OCI-LY7 (cell line): ENCODE results near the gene LIN9. TPM values are rescaled to one million over a fixed set of nuclear protein-coding genes. Genes with fewer than 3 reads are reported as not detected.

Experiments
- BruUV-seq: library from RNA; stranded (reverse); fragments of 400-500 nt; replicated peaks from 2 replicates; lab custom pipeline; 2021; lab: Mats Ljungman, UMichigan
- CTCF ChIA-PET: fragments of 300-600 bp; sonication (Branson Sonifier 250); formaldehyde crosslinking; loops from one replicate; lab custom pipeline; 2022; ENCODE audit warnings: antibody characterized with exemption; ENCODE audit not compliant: unreplicated experiment; lab: Charles Lee
- POLR2A ChIA-PET: fragments of 300-600 bp; sonication (Branson Sonifier 250); formaldehyde crosslinking; loops from one replicate; lab custom pipeline; 2022; ENCODE audit warnings: antibody characterized with exemption; lab: Charles Lee
- DNase-seq: peaks from one replicate; pipeline ENCODE4 v3.0.0-alpha.2; 2015; ENCODE audit warnings: low spot score
- H2AFZ ChIP-seq: fragments of 200-600 bp; sonication (generic), shearing (Covaris generic); 2 replicates; pipeline ENCODE4 v1.6.1; 2014; ENCODE audit warnings: mild to moderate bottlenecking, antibody characterized with exemption, low read length, moderate library complexity
- H3K27ac ChIP-seq: fragments of 200-600 bp; sonication (generic); 2 replicates; pipeline ENCODE4 v1.5.1; 2014; ENCODE audit warnings: mixed run types, low read depth, mild to moderate bottlenecking, moderate library complexity, low read length, inconsistent platforms; ENCODE audit not compliant: poor library complexity, severe bottlenecking
- H3K36me3 ChIP-seq: fragments of 200-600 bp; sonication (generic); 2 replicates; pipeline ENCODE4 v1.6.1; 2014; ENCODE audit warnings: mild to moderate bottlenecking, antibody characterized with exemption, low read length, moderate library complexity, mixed read lengths; ENCODE audit not compliant: insufficient read depth
- H3K4me1 ChIP-seq: fragments of 200-600 bp; sonication (generic); 2 replicates; pipeline ENCODE4 v1.5.1; 2014; ENCODE audit warnings: mild to moderate bottlenecking, low read length; ENCODE audit not compliant: insufficient read depth, poor library complexity, severe bottlenecking
- H3K4me2 ChIP-seq: fragments of 200-600 bp; sonication (generic); 2 replicates; pipeline ENCODE4 v1.6.1; 2014; ENCODE audit warnings: mild to moderate bottlenecking, low read length
- H3K4me3 ChIP-seq: fragments of 200-600 bp; sonication (generic); 2 replicates; pipeline ENCODE4 v1.5.1; 2014; ENCODE audit warnings: mild to moderate bottlenecking, low read depth, low read length; ENCODE audit not compliant: poor library complexity, severe bottlenecking
- H3K79me2 ChIP-seq: fragments of 200-600 bp; sonication (generic); 2 replicates; pipeline ENCODE4 v1.6.1; 2016; ENCODE audit warnings: low read depth, mild to moderate bottlenecking, low read length, moderate library complexity, mixed read lengths; ENCODE audit not compliant: insufficient read depth
- H3K9me2 ChIP-seq: fragments of 200-600 bp; sonication (generic); 2 replicates; pipeline ENCODE4 v1.6.1; 2016; ENCODE audit warnings: mild to moderate bottlenecking, low read length, mixed read lengths; ENCODE audit not compliant: insufficient read depth
- H3K9me3 ChIP-seq: fragments of 200-600 bp; sonication (generic); 2 replicates; pipeline ENCODE4 v1.6.1; 2014; ENCODE audit warnings: mild to moderate bottlenecking, mixed run types, low read length, mixed read lengths
- H4K20me1 ChIP-seq: fragments of 200-600 bp; sonication (generic); 2 replicates; pipeline ENCODE4 v1.6.1; 2014; ENCODE audit warnings: mild to moderate bottlenecking, antibody characterized with exemption, low read length, moderate library complexity, mixed read lengths; ENCODE audit not compliant: insufficient read depth
- EZH2phosphoT487 ChIP-seq: fragments of 200-600 bp; sonication (generic); IDR thresholded peaks from 2 replicates; pipeline ENCODE4 v1.6.1; 2018; ENCODE audit warnings: low read depth, borderline replicate concordance, mild to moderate bottlenecking, mixed run types, antibody characterized with exemption, low read length, moderate library complexity, mixed read lengths
- intact Hi-C: fragments of 100-400 bp; cut with micrococcal nuclease; formaldehyde crosslinking; loops from one replicate; pipeline ENCODE4 v1.10.0; 2022; ENCODE audit not compliant: unreplicated experiment
- total RNA-seq, 2 experiments: library from RNA; depleted of rRNA in 1 of 2; stranded (reverse); fragments of >200 nt in 1 of 2; shearing (Covaris generic) in 1 of 2; gene quantifications; 2 replicates each; pipeline ENCODE4 v1.2.3, GENCODE V29; 2014 to 2022
- TF ChIP-seq, protein P1 (sequence below): fragments of 200-600 bp; sonication (generic); conservative IDR thresholded peaks from 2 replicates; pipeline ENCODE4 v1.5.1; 2014; ENCODE audit warnings: mild to moderate bottlenecking, antibody characterized with exemption, low read length, moderate library complexity, mixed read lengths

LIN9 gene
- total RNA-seq, 2 experiments from 2014 or later: 19.7 to 20.1 TPM

- CTCF ChIA-PET: interaction anchor here (1.1 to 1.3 kb wide), 2 partner anchors 23 to 230 kb away, joined by 3 to 4 read pairs; no protein-coding TSS in a partner anchor
- H3K79me2 ChIP-seq: no peaks in the 10 kb centered on the region; the same call in 1 of the 2 replicates
- H3K4me1 ChIP-seq: peaks cover 76% of the 10 kb centered on the region
- no peaks in the 10 kb centered on the region for H4K20me1 ChIP-seq
- intact Hi-C loops: loop anchor here (1.0 kb wide), 3 partner anchors 13 to 231 kb away; partner anchors contain the start of gene LIN9
- peak overlapping the region; percentile 78 for H3K4me2 ChIP-seq
- POLR2A ChIA-PET: interaction anchor here (0.9 to 5.8 kb wide), 10 partner anchors 11 to 230 kb away, joined by 3 to 55 read pairs (median 4); partner anchors contain the start of genes LIN9 and PARP1
- BruUV-seq: TSS peak; percentile 64
- TF ChIP-seq EZH2phosphoT487: no peak
- TF ChIP-seq, protein P1, sequence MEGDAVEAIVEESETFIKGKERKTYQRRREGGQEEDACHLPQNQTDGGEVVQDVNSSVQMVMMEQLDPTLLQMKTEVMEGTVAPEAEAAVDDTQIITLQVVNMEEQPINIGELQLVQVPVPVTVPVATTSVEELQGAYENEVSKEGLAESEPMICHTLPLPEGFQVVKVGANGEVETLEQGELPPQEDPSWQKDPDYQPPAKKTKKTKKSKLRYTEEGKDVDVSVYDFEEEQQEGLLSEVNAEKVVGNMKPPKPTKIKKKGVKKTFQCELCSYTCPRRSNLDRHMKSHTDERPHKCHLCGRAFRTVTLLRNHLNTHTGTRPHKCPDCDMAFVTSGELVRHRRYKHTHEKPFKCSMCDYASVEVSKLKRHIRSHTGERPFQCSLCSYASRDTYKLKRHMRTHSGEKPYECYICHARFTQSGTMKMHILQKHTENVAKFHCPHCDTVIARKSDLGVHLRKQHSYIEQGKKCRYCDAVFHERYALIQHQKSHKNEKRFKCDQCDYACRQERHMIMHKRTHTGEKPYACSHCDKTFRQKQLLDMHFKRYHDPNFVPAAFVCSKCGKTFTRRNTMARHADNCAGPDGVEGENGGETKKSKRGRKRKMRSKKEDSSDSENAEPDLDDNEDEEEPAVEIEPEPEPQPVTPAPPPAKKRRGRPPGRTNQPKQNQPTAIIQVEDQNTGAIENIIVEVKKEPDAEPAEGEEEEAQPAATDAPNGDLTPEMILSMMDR: no peak
- no peaks in the 10 kb centered on the region for H3K9me3 ChIP-seq
- H2AFZ ChIP-seq: no peak overlapping the region
- H3K4me3 ChIP-seq: peak overlapping the region; percentile 50
- peak; percentile 96 for DNase-seq
- peak overlapping the region; percentile 98 for H3K27ac ChIP-seq
- H3K9me2 ChIP-seq: no peaks in the 10 kb centered on the region
- peaks cover 53% of the 10 kb centered on the region for H3K36me3 ChIP-seq
Measured at GRCh38 chr1:226355669-226356551, 46.9 kb upstream of the LIN9 start.

DNA sequence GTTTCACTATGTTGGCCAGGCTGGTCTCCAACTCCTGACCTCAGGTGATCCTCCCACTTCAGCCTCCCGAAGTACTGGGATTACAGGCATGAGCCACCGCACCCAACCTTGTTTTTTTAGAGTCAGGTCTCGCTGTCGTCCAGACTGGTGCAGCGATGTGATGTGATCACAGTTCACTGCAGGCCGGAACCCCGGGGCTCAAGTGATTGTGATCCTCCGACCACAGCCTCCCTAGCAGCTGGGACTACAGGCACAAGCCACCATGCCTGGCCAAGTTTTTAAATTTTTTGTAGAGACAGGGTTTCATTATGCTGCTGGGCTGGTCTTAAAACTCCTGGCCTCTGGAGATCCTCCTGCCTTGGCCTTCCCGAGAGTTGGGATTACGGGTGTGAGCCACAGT is 46.1 kb upstream of the LIN9 start:
- Histone ChIP-seq H3K9me2 (no peaks in the 10 kb centered on the region), H2AFZ (no peak overlapping the region), H4K20me1 (no peaks in the 10 kb centered on the region), H3K4me1 (peaks cover 85% of the 10 kb centered on the region), H3K4me3 (peak overlapping the region; percentile 50), H3K9me3 (no peaks in the 10 kb centered on the region), H3K36me3 (peaks cover 44% of the 10 kb centered on the region), H3K79me2 (no peaks in the 10 kb centered on the region; the same call in 1 of the 2 replicates), H3K4me2 (peak overlapping the region; percentile 78), H3K27ac (peak overlapping the region; percentile 98)
- BruUV-seq: no TSS peak
- ChIA-PET CTCF (interaction anchor here (1.1 to 1.3 kb wide), 2 partner anchors 22 to 229 kb away, joined by 3 to 4 read pairs; no protein-coding TSS in a partner anchor), POLR2A (interaction anchor here (1.0 to 5.8 kb wide), 5 partner anchors 14 to 228 kb away, joined by 3 to 55 read pairs (median 7); partner anchors contain the start of genes LIN9 and PARP1)
- intact Hi-C loops: loop anchor here (1.0 kb wide), 2 partner anchors 46 to 230 kb away; partner anchors contain the start of gene LIN9
- peak; percentile 79 for DNase-seq
- TF ChIP-seq, protein P1: no peak
- no peak for TF ChIP-seq EZH2phosphoT487
